GM18517 (cell line): Measurements from ENCODE around the gene LEFTY2.
"Not testable (repeated sequence)": the region's sequence is repeated elsewhere in the genome, so short reads cannot be mapped to it uniquely, and the experiment has no call there.

Experiments
- ATAC-seq: cut with Tn5 transposase; IDR thresholded peaks from one replicate; pipeline ENCODE4 v1.9.1; 2021; ENCODE audit warnings: mild to moderate bottlenecking, moderate library complexity; ENCODE audit not compliant: unreplicated experiment

The LEFTY2 gene

DNA sequence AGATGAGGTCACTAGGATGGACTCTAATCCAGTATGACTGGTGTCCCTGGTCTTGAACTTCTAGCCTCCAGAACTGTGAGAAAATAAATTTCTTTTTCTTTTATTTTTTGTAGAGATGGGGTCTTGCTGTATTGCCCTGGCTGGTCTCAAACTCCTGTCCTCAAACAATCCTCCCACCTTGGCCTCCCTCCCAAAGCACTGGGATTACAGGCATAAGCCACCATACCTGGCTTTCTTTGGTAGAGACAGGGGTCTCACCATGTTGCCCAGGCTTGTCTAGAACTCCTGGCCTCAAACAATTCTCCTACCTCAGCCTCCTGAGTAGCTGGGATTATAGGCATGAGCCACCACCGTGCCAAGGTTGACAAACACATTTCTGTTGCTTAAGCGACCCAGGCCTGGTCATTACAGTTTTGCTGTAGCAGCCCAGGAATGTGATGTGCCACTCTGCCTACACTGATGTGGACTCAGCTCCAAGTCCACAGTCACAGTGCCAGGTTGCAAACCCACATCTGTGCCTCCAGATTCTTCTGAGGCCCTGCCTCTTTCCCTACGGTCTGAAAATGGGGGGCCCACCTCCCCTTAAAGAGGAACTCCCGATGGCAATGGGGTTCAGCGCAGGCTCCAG lies 32.9 kb downstream of the LEFTY2 start:
- ATAC-seq: no peak

DNA sequence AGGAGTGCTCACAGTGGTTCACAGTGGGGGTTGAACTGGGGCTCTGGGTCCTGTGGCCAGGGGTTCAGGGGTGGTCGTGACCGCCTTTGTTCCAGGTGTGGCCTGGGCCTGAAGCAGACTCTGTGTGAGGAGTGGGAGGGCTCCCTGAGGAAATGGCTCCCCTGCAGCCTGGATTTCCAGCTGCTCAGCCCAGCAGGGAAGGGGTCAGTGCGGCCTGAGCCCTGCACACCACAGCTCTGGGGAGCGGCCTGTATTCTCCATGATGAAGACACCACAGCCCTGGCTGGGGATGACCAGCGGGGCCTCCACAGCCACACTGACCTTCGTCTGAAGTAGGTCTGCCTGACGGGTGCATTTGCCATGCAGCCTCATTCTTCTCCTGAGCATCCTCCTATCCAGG lies 33.7 kb downstream of the LEFTY2 start:
- ATAC-seq: no peak

DNA sequence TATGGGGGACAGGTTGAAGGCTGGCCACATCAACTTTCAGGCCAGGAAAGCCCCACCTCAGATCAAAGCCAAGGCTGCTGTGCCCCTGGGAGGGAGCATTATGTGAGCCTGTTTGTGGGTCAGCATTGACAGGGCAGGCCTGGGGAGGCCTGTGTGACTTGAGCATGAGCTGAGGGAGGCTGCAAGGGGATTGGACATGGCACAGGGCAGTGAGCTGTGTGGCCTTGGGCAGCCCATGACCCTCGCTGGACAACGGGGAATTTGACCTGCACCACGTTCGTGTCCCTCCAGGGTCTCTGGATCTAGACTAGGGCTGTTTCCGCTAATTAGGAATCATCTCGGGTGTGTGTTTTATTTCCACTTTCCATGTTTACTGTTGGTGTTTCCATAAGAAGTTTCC lies 34.6 kb downstream of the LEFTY2 start:
- no peak for ATAC-seq

DNA sequence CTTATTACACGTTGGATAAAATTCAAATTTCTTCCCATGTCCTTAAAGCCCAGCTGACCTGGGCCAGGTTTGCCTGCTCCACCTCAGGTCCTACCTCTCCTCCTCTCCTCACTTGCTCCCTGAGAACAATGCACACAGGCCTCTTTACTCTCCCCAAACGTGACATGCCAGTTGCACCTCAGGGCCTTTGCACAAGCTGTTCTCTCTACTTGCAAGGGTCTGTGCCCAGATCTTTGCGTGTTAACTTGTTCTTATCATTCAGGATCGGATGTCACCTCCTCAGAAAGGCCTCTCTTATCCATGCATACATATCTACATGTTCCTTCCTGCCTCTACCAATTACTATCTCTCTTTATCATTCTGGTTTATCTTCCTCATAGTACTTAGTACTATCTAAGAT lies 37.4 kb downstream of the LEFTY2 start:
- no peak for ATAC-seq

DNA sequence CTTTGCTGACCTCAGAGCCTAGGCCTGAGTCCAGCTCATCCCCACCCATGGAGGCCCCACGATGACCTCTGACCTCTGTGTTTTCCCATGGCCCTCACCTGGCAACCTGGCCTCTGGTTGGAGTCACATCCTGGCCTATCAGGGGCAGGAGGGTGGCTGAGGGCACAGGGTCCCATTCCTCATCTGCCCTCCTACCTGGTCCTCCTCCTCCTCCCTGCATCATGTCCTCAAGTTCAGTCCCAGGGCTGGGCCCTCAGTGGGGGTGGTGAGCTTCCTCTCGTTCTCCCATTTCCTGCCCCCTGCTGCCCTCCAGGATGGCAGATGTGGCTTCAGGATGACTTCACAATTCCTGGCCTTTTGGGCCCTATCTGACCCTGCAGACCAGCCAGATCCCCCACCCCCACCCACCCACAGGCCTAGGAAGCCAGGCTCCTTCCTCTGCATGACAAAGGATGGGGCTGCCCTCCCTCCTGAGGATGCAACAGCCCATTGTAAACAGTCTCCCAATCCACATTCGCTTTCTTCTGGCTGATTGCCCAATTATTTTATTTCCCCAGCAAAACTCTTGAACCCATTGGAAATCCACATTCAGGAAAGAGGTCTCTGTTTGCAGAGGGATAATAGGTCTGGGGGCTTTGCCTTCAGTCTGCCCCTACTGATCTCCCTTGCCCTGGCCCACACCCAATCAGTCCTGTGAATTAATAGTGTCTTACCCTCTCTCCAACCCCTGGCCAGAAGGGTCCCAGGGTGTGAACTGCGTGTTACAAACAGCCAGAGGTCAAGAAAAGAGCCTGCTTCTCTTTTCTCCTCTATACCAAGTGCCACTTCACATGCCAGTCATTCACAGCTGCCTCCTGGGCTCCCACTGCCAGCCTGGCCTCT lies 41.7 kb downstream of the LEFTY2 start:
- ATAC-seq: no peak

DNA sequence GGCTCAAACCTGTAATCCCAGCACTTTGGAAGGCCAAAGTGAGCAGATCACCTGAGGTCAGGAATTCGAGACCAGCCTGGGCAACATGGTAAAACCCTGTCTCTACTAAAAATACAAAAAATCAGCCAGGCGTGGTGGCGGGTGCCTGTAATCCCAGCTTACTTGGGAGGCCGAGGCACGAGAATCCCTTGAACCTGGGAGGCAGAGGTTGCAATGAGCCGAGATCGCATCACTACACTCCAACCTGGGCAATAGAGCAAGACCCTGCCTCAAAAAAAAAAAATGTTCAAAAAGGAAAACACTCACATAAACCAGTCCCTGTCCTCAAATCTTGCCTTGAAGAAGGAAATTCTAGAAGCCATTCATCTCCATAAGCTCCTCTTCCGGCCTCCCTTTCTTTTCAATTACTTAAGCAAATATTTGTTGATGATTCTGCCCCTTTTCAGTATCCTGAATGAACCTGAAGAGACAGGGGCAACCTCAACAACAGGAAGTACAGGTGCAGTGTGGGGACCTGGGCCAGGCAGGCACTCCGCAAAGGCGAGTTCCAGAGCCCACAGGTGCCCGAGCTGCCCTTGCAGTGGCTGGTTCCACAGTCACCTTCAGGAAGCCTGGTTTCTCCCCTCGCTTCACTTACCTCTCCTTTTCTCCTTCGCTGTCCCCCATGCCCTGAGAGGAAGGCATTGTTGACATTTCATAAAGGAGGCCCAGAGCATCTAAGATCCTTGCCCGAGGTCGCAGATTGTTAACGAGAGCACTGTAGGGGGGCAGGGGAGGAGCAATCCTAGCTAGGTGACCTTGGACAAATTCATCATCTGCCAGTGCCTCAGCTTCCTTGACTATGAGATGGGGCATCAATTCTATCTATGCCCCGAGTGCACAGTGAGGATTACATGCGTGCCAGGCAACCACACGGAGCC lies 43.2 kb downstream of the LEFTY2 start:
- ATAC-seq: no peak

DNA sequence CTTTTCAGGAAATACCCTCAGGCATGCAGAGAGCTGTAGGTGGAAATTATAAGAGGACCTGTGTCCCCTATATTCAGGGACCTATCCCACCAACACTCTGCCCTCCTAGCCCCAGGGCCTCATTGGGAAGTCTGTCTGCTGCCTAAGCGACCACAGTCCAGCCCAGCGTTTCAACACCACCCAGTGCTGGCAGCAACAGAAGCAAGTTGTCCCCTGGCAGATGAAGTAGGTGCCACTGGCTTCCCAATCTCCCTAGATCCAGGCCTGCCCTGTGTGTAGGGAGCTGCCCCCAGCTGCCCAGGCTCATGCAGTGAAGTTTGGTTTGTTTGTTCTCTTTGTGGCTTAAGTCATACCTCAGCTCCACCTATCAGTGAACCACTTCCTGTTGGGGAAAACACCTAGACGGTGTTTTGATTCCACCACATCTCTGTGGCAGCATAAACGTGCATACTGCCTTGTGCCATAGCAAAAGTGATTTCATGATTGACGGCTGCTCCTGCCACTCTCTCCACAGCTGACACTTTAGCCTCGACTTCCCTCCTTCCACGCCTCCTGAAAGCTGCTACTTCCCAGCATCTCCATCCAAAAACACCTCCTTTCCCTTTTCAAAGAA lies 44.0 kb downstream of the LEFTY2 start:
- peak; percentile 100 for ATAC-seq

DNA sequence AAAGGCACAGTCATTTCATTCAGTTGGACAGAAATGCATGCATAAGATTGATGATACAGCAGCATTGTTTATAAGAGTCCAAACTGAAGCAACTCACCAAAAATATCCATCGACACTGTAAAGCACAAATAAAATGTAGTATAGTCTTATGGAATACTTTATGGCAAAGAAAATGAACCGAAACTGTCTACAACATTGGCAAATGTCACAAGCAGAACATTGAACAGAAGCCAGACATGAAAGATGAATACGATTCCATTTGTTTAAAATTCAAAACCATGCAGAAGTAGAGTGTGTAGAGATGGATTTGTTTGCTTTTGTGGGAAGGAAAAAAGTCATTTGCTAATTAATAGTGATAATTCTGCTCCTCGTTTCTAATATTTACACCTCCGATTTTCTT lies 44.5 kb downstream of the LEFTY2 start:
- ATAC-seq: no peak

DNA sequence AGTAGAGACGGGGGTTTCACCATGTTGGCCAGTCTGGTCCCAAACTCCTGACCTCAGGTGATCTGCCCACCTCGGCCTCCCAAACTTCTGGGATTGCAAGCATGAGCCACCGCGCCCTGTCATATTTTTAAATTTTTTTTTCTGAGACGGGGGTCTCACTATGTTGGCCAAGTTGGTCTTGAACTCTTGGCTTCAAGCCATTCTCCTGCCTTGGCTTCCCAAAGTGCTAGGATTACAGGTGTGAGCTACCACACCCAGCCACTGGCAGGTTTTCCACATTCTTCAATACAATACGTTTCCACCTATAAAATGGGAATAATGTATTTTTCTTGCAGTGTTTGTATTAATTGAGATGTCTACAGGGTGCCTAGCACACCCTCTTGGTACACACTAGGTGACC lies 48.7 kb downstream of the LEFTY2 start:
- no peak for ATAC-seq

DNA sequence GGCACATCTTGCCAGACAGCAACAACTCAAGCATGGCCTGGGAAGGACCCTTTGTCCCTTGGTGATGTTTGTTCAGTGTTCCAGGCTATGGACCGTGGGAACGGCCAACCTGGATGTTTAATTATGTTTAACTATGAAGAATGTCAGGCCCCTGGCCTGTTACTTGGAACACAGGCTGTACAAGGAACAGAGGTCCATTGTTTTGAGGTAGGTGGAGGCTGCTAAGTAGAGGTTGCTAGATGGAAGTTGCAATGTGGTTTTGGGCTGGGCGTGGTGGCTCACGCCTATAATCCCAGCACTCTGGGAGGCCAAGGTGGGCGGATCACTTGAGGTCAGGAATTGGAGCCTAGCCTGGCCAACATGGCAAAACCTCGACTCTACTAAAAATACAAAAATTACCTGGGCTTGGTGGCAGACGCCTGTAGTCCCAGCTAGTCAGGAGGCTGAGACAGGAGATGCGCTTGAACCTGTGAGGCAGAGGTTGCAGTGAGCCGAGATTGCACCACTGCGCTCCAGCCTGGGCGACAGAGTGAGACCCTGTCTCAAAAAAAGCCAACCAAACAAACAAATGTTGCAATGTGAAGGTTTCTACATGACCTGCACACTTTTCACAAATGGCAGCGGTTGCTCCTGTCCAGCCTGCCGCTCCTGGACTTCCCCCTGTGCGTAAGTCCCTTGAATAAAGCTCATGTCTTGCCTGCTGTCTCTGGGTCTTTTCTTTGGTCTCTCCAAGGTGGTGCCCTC lies 49.6 kb downstream of the LEFTY2 start:
- no peak for ATAC-seq

DNA sequence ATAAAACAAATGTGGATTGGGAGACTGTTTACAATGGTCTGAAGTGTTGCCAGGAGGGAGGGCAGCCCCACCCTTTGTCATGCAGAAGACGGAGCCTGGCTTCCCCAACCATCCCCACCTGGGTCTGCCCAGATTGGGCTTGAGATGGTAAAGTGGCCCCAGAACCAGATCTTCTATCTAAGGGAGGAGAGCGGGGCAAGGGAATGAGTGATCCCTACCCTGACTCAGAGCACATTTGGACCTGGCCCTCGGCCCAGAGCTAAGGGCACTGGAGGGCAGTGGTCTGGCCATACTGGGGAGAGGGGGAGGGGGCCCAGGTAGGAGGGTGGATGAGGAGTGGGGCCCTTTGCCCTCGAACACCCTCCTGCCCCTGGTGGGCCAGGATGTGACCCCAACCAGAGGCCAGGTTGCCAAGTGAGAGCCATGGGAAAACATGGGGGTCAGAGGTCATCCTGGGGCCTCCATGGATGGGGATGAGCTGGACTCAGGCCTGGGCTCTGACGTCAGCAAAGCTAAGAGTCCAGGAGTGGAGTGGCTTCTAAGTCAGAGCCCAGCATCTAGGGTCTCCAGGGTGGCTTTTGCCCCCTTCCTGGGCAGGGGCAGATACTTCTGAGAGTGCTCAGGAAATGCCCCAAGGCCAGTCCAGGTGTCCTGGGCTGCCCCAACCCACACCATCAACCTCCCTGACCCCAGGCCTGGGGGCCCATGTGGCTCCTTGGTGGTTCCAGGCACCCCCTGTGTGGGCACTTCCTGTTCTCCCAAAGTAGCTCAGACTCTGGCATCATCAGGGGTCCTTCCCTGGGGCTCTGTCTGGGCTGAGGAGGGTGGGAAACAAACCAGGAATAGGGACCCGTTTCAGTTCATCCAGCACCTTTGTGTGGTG lies 50.4 kb downstream of the LEFTY2 start:
- ATAC-seq: no peak

DNA sequence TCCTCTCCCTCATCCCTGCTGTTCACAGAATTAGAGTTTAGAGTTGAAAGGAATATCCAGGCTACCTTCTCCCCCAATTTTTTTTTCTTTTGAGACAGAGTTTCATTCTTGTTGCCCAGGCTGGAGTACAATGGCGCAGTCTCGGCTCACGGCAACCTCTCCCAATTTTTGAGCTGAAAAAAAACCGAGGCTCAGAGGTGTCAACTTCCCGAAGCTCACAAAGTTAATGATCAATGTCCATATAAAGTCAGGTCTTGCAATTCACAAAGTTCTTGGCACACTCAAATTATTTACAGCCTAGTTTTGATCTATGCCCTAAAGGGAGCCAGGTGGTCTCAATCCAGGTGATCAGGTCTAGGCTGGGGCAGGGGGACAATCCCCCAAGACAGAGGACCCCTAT lies 51.3 kb downstream of the LEFTY2 start:
- no peak for ATAC-seq

DNA sequence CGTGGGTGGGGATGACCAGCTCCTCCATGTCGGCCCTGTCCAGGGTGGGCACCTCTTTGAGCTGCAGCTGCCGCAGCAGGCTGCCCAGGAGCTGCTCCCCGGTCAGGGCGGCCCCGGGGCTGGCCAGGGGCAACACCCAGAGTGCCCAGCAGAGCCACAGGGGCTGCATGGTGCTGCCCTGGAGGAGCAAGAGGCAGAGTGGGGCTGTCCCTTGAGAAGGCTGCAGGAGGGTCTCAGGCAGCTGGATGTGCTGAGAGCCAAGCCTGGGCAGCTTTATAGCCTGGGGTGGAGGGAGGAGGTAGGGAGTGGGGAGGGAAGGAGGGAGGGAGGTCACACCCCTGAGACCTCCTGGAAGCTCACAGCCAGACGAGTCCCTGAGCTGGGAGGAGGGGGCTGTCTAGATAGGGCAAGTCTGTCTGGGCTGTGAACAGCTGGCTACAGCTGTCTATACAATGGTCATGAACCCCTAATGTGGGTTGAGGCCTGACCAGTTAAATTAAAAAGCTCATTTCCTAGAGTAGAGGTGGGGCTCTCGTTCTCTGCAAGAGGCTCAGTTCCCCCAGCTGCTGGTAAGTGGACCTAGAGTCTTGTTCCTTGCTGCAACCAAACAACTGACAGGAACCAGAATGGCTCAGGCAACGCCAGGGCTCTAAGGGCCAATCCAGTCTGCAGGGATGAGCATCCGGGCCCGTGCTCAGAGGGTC lies 52.0 kb downstream of the LEFTY2 start, which contains the start of gene LEFTY1:
LEFTY1 (minus strand) TSS at position 249 of the 704 bp plus-strand sequence; CDS start at position 169, 80 bp downstream.
- no peak for ATAC-seq

DNA sequence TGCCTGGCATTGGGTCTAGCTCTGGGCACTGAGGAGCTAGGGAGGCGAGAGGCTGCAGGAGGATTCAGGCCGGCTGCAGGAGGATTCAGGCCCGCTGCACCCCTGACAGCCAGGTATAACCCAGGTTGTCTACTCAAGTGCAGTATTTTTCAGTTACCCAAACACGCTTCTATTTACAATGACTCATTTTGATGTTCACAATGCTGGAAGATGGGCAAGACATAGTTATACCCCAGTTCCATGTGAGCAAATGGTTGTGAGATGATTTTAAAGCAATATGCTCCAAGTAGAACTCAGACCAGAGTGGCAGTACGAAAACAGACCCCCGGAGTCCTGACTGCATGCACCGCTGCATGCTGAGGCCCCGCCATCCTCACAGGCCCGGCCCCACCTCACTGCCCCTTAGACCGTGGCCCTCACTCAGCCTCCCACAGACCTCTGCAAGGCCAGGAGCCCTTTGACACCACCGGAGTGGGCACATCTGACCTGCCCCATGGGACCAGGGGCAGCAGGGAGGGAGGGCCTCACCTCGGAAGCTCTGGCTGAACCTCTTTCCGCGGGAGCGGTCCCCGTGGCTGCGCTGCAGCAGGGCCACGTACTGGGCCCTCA lies 52.6 kb downstream of the LEFTY2 start:
- ATAC-seq: no peak

DNA sequence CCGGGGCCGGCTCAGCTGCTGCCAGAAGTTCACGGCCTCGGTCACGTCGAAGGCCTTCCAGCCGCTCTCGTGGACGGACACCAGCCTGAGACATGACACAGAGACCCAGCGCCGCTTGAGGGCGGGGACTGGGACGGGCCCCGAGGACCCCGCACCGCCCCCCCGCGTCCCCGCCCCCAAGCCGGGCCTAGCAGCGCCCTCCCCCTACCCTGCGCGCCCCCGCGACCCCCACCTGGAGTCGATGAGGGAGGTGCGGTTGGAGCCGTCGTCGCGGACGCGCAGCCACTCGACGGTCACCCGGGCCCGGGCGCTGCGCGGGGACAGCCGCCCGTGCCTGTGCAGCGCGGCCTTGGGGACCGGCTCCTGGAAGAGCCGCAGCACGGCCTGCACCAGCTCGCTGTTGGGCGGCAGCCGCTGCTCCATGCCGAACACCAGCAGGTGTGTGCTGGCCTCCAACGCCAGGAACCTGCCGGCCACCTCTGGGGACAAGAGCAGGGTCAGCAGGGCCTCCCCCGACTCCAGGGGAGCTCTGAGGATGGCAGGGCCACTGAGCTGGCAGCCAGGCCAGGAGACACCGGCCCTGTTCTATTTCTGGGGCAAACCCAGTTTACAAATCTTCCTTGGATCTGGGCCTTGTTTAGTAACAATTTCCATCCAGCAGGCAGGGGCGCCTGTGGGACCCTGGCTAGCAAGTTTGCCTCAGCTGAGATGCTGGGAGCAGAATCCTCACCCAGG lies 53.3 kb downstream of the LEFTY2 start:
- not testable (repeated sequence) for ATAC-seq

DNA sequence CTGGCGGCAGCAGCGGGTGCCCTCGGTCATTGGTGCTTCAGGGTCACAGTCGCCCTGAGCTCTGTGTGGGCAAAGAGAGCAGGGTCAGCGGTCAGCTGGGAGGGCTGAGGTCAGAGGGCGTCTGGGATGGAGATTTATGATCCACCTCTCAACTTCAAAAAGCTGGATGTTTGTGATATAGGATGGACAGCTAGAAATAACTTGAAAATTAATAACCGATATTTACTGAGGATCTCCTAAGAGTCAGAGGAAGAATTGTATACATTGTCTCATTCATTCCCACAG lies 54.0 kb downstream of the LEFTY2 start:
- ATAC-seq: no peak
